ENCODE results near the gene NAT14.

The NAT14 gene

GRCh38 chr19:55452749-55453346 lies 32.1 kb upstream of the NAT14 start:
- DNase-seq (ENCODE audit: low read depth in 1 of 2, low spot score in 1 of 2) = no peak

- no peak for DNase-seq (ENCODE audit: low read depth in 1 of 2, low spot score in 1 of 2)
These were observed 31.3 kb upstream of the NAT14 start for GRCh38 chr19:55453511-55454260.

GRCh38 chr19:55454787-55455243 lies 30.2 kb upstream of the NAT14 start:
- DNase-seq (ENCODE audit: low read depth in 1 of 2, low spot score in 1 of 2) = peak in 1 of 2 donors; percentile 40

- DNase-seq (ENCODE audit: low read depth in 1 of 2, low spot score in 1 of 2) = no peak
These were observed 29.3 kb upstream of the NAT14 start for GRCh38 chr19:55455576-55456235.

GRCh38 chr19:55456347-55456746 lies 28.6 kb upstream of the NAT14 start:
- no peak for DNase-seq (ENCODE audit: low read depth in 1 of 2, low spot score in 1 of 2)

GRCh38 chr19:55457683-55458457 lies 27.1 kb upstream of the NAT14 start:
- DNase-seq (ENCODE audit: low read depth in 1 of 2, low spot score in 1 of 2) = no peak

- no peak for DNase-seq (ENCODE audit: low read depth in 1 of 2, low spot score in 1 of 2)
These were observed 25.4 kb upstream of the NAT14 start for GRCh38 chr19:55459551-55459949.

GRCh38 chr19:55459950-55460657 lies 24.9 kb upstream of the NAT14 start:
- no peak for DNase-seq (ENCODE audit: low read depth in 1 of 2, low spot score in 1 of 2)

- no peak for DNase-seq (ENCODE audit: low read depth in 1 of 2, low spot score in 1 of 2)
These were observed 24.2 kb upstream of the NAT14 start for GRCh38 chr19:55460670-55461258.

- peak; percentile 100 for DNase-seq (ENCODE audit: low read depth in 1 of 2, low spot score in 1 of 2)
These were observed 23.6 kb upstream of the NAT14 start, which contains the start of gene ISOC2 for GRCh38 chr19:55461259-55461973. Gene ISOC2 (minus strand): TSS chr19:55461642. CDS start chr19:55456486, 5,156 bp downstream.

- DNase-seq (ENCODE audit: low read depth in 1 of 2, low spot score in 1 of 2) = no peak
These were observed 22.9 kb upstream of the NAT14 start for GRCh38 chr19:55461974-55462626.

- DNase-seq (ENCODE audit: low read depth in 1 of 2, low spot score in 1 of 2) = no peak
These were observed 22.3 kb upstream of the NAT14 start for GRCh38 chr19:55462722-55463121.

- no peak for DNase-seq (ENCODE audit: low read depth in 1 of 2, low spot score in 1 of 2)
These were observed 21.4 kb upstream of the NAT14 start for GRCh38 chr19:55463583-55464031.

- no peak for DNase-seq (ENCODE audit: low read depth in 1 of 2, low spot score in 1 of 2)
These were observed 20.8 kb upstream of the NAT14 start for GRCh38 chr19:55464039-55464661.

GRCh38 chr19:55464662-55465054 lies 20.3 kb upstream of the NAT14 start, which contains the start of gene C19orf85:
Gene C19orf85 (minus strand): TSS chr19:55464751. CDS start chr19:55464554, 197 bp downstream.
- DNase-seq (ENCODE audit: low read depth in 1 of 2, low spot score in 1 of 2) = no peak

- DNase-seq (ENCODE audit: low read depth in 1 of 2, low spot score in 1 of 2) = no peak
These were observed 19.3 kb upstream of the NAT14 start for GRCh38 chr19:55465460-55466240.

GRCh38 chr19:55466241-55466614 lies 18.8 kb upstream of the NAT14 start:
- DNase-seq (ENCODE audit: low read depth in 1 of 2, low spot score in 1 of 2) = no peak
